ENCODE results near the gene TNFRSF1A.

Gene TNFRSF1A

DNA sequence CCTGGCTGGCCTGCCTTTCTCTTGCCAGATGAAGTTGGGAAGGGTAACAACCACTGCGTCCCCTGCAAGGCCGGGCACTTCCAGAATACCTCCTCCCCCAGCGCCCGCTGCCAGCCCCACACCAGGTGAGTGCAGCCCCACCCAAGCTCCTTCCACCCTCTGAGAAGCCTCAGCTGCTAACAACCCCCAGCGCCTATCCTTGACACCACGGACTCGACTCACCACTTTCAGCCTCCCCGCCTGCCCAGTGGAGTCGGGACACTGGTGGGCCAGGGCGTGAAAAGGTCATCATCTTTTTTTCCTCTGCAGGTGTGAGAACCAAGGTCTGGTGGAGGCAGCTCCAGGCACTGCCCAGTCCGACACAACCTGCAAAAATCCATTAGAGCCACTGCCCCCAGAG lies 44.2 kb upstream of the TNFRSF1A start:
- TF ChIP-seq, protein P1, sequence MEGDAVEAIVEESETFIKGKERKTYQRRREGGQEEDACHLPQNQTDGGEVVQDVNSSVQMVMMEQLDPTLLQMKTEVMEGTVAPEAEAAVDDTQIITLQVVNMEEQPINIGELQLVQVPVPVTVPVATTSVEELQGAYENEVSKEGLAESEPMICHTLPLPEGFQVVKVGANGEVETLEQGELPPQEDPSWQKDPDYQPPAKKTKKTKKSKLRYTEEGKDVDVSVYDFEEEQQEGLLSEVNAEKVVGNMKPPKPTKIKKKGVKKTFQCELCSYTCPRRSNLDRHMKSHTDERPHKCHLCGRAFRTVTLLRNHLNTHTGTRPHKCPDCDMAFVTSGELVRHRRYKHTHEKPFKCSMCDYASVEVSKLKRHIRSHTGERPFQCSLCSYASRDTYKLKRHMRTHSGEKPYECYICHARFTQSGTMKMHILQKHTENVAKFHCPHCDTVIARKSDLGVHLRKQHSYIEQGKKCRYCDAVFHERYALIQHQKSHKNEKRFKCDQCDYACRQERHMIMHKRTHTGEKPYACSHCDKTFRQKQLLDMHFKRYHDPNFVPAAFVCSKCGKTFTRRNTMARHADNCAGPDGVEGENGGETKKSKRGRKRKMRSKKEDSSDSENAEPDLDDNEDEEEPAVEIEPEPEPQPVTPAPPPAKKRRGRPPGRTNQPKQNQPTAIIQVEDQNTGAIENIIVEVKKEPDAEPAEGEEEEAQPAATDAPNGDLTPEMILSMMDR (IDR thresholded peaks at IDR 0.05; ENCODE audit: unreplicated experiment in 3 of 3) = no peak
- peaks cover 14% of the 10 kb centered on the region for H3K4me1 Mint-ChIP-seq

DNA sequence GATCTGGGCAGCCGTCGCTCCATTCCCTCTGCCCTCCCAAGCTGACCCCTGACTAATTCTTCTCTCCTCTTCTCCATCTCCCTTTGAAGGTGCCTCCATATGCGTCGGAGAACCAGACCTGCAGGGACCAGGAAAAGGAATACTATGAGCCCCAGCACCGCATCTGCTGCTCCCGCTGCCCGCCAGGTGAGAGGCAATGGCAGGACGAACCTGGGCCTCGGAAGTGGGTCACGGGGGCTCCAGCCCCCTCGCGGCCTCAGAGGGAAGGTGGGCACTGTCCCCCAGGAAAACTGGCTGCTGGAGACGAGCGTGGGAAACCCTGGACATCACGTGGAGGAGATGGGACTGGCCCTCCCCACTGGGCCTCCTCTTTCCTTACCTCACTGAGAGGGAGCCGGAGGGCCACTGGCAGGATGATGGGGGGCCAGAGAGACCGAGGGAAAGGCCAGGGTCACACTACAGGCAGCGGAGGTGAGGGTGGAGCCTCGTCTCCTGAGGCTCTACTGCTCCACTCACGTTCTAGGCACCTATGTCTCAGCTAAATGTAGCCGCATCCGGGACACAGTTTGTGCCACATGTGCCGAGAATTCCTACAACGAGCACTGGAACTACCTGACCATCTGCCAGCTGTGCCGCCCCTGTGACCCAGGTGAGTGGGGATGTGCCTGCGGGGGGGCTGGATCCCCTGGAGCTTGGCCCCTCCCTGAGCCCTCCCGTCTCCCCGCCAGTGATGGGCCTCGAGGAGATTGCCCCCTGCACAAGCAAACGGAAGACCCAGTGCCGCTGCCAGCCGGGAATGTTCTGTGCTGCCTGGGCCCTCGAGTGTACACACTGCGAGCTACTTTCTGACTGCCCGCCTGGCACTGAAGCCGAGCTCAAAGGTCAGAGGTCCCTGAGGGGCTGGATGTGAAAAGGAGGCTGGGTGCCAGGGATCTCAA lies 42.9 kb upstream of the TNFRSF1A start:
- peaks cover 18% of the 10 kb centered on the region for H3K4me1 Mint-ChIP-seq
- TF ChIP-seq, protein P1 (IDR thresholded peaks at IDR 0.05; ENCODE audit: unreplicated experiment in 3 of 3) = no peak
- H3K27me3 Mint-ChIP-seq (ENCODE audit: low read depth) = no peaks in the 10 kb centered on the region

More for the DNA sequence above, 44.2 kb upstream of the TNFRSF1A start:
- H3K9me3 Mint-ChIP-seq = no peaks in the 10 kb centered on the region
- H3K4me3 Mint-ChIP-seq = no peak overlapping the region
- H3K27ac Mint-ChIP-seq = no peak overlapping the region
- H3K36me3 Mint-ChIP-seq (ENCODE audit: low read depth) = peaks cover 15% of the 10 kb centered on the region
- no peaks in the 10 kb centered on the region for H3K27me3 Mint-ChIP-seq (ENCODE audit: low read depth)

DNA sequence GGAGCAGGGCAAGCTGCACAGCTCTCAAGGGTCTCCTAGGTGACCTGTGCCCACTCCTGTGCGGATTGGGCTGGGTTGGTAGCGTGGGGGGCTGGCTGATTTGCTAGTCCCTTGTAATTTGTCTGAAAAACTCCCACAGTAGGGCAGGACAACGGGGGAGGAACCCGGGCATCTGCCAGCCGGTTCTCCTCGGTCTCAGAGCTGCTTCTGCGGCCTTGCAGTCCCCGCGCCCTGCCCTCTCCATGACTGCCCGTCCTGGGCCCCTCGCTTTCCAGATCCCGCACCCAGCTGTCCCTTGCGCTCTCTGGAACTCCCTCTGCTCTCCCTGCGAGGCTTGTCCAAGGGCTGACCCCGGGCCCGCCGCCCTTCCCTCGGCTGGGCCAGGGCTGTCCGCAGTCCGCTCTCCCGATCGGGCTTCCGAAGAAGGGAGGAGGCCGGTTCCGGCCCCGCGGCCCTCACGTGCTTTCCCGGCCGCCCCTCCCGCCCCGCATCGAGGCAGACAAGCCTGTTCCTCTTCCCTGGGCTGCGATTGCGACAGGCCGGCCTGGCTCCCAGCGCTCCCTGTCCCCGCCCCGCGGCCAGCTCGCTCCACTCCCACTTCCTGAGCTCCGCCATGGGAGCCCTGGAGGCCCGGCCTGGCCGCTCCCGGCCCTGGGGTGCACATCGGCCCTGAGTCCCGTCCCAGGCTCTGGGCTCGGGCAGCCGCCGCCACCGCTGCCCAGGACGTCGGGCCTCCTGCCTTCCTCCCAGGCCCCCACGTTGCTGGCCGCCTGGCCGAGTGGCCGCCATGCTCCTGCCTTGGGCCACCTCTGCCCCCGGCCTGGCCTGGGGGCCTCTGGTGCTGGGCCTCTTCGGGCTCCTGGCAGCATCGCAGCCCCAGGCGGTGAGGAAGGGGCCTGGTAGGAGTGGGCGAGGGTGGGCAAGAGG lies 42.0 kb upstream of the TNFRSF1A start, which contains the start of gene LTBR:
Gene LTBR, plus strand, starts transcription at position 591 of the 927 bp plus-strand sequence. Its CDS starts 197 bp downstream, at position 788.
- Mint-ChIP-seq H3K36me3 (ENCODE audit: low read depth) (peaks cover 8% of the 10 kb centered on the region), H3K4me3 (peak within 1 kb of the TSS; percentile 27 to 66 (median 64)), H3K27me3 (ENCODE audit: low read depth) (no peaks in the 10 kb centered on the region), H3K9me3 (no peaks in the 10 kb centered on the region), H3K27ac (peak within 1 kb of the TSS; percentile 60 to 83 (median 72)), H3K4me1 (peaks cover 25% of the 10 kb centered on the region)
- TF ChIP-seq, protein P1 (IDR thresholded peaks at IDR 0.05; ENCODE audit: unreplicated experiment in 3 of 3) = no peak

More for the DNA sequence above, 42.9 kb upstream of the TNFRSF1A start:
- Mint-ChIP-seq H3K27ac (peak overlapping the region; percentile 37 to 61 (median 60)), H3K4me3 (peak overlapping the region; percentile 31 to 66 (median 64)), H3K9me3 (no peaks in the 10 kb centered on the region), H3K36me3 (ENCODE audit: low read depth) (peaks cover 11% of the 10 kb centered on the region)

DNA sequence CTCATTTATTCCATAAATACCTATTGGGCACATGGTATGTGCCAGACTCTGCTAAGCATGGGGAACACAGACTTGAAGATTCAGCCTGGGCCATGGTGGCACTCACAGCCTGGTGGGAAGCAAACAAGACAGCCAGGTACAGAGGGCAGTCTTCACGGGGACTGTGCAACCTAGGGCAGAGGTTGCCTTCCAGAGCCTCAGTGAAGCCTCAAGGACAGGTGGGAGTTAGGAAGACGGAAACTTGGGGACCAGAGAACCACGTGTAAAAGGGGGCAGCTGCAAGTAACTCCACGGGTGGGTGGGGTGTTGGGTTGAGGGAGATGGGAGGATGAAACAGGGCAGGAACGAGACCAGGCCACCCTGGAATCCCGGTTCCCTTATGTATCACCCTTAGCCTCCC lies 41.1 kb upstream of the TNFRSF1A start:
- H3K27me3 Mint-ChIP-seq (ENCODE audit: low read depth) = no peaks in the 10 kb centered on the region
- peak overlapping the region; percentile 60 to 83 (median 72) for H3K27ac Mint-ChIP-seq
- H3K9me3 Mint-ChIP-seq = no peaks in the 10 kb centered on the region
- peaks cover 26% of the 10 kb centered on the region for H3K4me1 Mint-ChIP-seq
- peak overlapping the region in 2 of 3 experiments; percentile 54 to 59 for H3K4me3 Mint-ChIP-seq
- peaks cover 5% of the 10 kb centered on the region for H3K36me3 Mint-ChIP-seq (ENCODE audit: low read depth)
- TF ChIP-seq, protein P1 (IDR thresholded peaks at IDR 0.05; ENCODE audit: unreplicated experiment in 3 of 3) = no peak

DNA sequence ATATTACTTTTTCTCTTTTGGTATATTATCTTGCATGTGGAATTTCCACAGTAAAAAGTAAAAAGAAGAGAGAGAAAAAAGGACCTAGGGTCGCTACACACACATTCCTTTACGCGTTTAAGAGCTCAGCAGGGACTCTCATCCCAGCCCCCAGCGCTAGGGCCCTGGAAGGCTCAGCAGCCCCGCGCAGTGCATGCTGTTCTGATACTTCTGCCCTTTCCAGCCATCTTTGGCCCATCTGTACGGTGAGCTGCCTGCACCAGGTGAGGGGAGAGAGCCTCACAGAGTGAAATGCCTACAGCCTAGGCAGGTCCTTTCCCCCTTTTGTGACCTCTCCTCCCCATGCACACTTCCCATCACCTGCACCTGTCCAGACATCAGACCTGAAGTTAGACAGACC lies 40.5 kb upstream of the TNFRSF1A start:
- Mint-ChIP-seq H3K4me3 (peak overlapping the region in 1 of 3 experiments; percentile 16), H3K4me1 (peaks cover 30% of the 10 kb centered on the region), H3K27me3 (ENCODE audit: low read depth) (no peaks in the 10 kb centered on the region), H3K27ac (peak overlapping the region; percentile 38 to 67 (median 60)), H3K9me3 (no peaks in the 10 kb centered on the region), H3K36me3 (ENCODE audit: low read depth) (peaks cover 5% of the 10 kb centered on the region)
- TF ChIP-seq, protein P1 (IDR thresholded peaks at IDR 0.05; ENCODE audit: unreplicated experiment in 3 of 3) = no peak
